ENCODE measurements around the gene CRYBG2.

GRCh38 chr1:26354972-26355371 lies 1.0 kb upstream of the CRYBG2 start:
- TF ChIP-seq POLR2A (IDR thresholded peaks at IDR 0.05; ENCODE audit: low read depth, low read length) (no peak), TAF1 (IDR thresholded peaks at IDR 0.05; ENCODE audit: low read depth, low read length) (no peak), PAX5 (IDR thresholded peaks at IDR 0.05; ENCODE audit: insufficient read depth, low read length, severe bottlenecking) (no peak), POLR2AphosphoS5 (IDR thresholded peaks at IDR 0.05; ENCODE audit: low read depth, low read length) (no peak), SPI1 (IDR thresholded peaks at IDR 0.05; ENCODE audit: low read depth, low read length) (no peak), POU2F2 (IDR thresholded peaks at IDR 0.05; ENCODE audit: low read depth, low read length) (no peak)
